ENCODE data around the gene TMEM143.
"Not testable (repeated sequence)": the region's sequence is repeated elsewhere in the genome, so short reads cannot be mapped to it uniquely, and the experiment has no call there.

TMEM143 gene

DNA sequence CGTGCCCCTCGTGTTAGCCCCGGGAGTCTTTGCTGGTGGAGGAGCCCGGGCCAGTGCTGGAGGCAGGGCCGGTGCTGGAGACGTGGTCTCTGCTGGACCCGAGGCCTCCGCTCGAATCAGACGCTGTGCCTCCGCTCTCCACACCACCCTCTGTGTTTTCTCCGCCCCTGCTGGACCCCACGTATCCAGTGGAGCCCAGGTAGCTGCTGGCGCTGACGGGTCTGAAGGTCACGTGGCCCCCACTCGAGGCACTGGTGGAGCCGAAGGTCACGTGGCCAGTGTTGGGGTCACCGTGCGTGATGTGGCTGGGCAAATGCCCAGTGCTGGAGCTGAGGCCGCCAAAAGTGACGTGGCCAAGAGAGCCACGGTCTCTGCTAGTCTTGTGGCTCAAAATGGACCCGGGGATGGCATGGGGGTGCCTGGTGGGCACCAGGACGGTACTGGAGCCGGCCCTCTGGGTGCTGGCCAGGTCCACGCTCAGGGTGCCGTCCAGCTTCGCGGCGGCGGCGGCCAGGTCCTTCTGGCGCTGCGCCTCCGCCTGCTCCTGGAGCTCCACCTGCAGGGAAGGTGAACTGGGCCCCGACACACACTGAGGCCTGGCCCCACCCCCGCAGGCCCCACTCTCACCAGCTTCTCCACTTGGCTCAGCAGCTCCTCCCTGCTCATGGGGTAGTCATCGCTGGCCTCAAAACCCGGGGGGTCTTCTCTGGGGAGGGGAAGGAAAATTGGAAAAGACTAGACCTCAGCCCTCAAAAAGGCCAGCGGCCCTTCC is 66.6 kb downstream of the TMEM143 start:
- no peak for DNase-seq (ENCODE audit: low read depth)

DNA sequence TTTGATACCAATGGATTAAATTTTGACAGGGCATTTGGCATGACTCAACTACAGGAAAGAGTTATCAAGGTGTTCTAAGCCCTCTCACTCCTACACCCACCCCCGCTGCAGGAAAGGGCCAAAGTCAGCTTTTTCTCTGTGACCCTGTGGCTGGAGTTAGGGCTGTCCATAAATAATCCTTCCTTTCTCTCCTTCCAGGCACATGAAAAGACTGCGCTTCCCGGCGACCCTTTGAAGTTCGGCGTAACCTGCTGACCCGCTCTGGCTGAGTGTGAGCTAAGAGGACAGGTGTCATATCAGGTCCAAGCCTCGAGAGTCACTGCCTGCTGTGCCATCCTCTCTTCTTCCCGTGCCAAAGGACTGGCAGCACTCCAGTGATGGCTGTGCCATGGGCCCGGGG is 68.3 kb downstream of the TMEM143 start:
- no peak for DNase-seq (ENCODE audit: low read depth)

GRCh38 chr19:48292798-48293197 is 70.9 kb downstream of the TMEM143 start:
- no peak for DNase-seq (ENCODE audit: low read depth)

DNA sequence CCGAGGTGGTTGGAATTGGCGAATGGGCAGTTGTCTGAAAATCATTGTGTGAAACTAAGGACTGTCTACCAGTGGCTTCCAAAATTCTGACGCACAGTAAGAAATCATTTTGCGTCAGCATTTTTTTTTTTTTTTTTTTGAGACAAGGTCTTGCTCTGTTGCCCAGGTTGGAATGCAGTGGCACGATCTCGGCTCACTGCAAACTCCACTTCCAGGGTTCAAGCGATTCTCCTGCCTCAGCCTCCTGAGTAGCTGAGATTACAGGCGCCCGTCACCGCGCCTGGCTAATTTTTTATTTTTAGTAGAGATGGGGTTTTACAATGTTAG is 72.3 kb downstream of the TMEM143 start:
- not testable (repeated sequence) for DNase-seq (ENCODE audit: low read depth)

DNA sequence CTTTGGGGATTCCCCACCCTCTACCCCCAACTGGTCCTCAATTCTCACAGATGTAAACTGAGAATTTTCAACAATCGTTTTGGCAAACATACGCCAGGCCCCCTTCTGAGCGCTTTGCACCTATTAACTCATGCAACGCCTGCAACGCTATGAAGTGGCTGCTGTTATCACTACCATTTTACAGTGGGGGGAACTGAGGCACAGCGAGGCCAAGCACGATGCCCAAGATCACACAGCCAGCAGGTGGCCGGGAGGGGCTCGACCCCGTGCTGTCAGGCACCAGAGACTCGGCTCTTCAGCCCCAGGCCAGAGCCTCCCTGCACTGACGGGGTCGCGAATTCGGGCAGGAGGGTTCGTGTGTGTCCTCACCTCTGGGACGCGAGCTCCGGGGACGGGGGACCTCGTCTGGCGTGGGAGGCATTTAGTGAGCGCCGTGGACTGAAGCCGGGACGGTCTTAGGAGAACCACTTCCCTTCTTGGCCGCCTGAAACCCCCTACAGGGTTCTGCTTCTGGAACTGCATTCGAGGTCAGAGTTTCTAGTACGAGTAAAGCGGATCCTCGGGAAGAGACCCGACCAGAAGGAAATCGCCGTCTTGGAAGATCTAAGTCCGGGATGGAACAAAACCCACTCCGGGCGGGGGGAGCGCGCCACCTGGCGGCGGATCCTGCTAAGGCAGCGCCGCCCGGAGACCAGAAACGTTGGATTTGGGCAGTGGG is 72.8 kb downstream of the TMEM143 start:
- DNase-seq (ENCODE audit: low read depth), result peak; percentile 42

- DNase-seq (ENCODE audit: low read depth), result no peak
Observed at GRCh38 chr19:48290401-48290770, 73.4 kb downstream of the TMEM143 start.

GRCh38 chr19:48287748-48288147 is 76.0 kb downstream of the TMEM143 start:
- DNase-seq (ENCODE audit: low read depth), result no peak

GRCh38 chr19:48284896-48285295 is 78.8 kb downstream of the TMEM143 start:
- no peak for DNase-seq (ENCODE audit: low read depth)

GRCh38 chr19:48283908-48284307 is 79.8 kb downstream of the TMEM143 start:
- no peak for DNase-seq (ENCODE audit: low read depth)

Measured in activated T-cell treated with anti-CD3 and anti-CD28 coated beads for 24 hours (primary cell).